Caki2 (cell line): ENCODE data around the gene DGKQ. TPM values are rescaled to one million over a fixed set of nuclear protein-coding genes. Genes with fewer than 3 reads are reported as not detected.
"Not testable (repeated sequence)": the region's sequence is repeated elsewhere in the genome, so short reads cannot be mapped to it uniquely, and the experiment has no call there.

ENCODE experiments used
- DNase-seq: peaks from one replicate; pipeline ENCODE4 v3.0.0-alpha.2; 2015; ENCODE audit warnings: low read depth
- in situ Hi-C: cut with HindIII; loops from 2 replicates; pipeline ENCODE4 v1.10.0; 2016; ENCODE audit warnings: low sequenced_read_pairs, low pct_unique_long_range_greater_than_20kb, mixed read lengths
- total RNA-seq: library from RNA; depleted of rRNA; stranded (reverse); fragments of >200 nt; shearing (Covaris generic); gene quantifications from 2 replicates; pipeline ENCODE4 v1.2.3, GENCODE V29; 2014; ENCODE audit warnings: low replicate concordance

The DGKQ gene
- total RNA-seq, 1 experiment from 2014 or later = 8.5 TPM

GRCh38 chr4:945274-946102, 27.9 kb downstream of the DGKQ start:
- no peak for DNase-seq
- in situ Hi-C loops = no loop called here

GRCh38 chr4:939508-939907, 33.9 kb downstream of the DGKQ start:
- DNase-seq, in situ Hi-C loops: not testable (repeated sequence)

- no peak for DNase-seq
- in situ Hi-C loops = no loop called here
These were observed 40.7 kb downstream of the DGKQ start for GRCh38 chr4:932713-933070.

DNA sequence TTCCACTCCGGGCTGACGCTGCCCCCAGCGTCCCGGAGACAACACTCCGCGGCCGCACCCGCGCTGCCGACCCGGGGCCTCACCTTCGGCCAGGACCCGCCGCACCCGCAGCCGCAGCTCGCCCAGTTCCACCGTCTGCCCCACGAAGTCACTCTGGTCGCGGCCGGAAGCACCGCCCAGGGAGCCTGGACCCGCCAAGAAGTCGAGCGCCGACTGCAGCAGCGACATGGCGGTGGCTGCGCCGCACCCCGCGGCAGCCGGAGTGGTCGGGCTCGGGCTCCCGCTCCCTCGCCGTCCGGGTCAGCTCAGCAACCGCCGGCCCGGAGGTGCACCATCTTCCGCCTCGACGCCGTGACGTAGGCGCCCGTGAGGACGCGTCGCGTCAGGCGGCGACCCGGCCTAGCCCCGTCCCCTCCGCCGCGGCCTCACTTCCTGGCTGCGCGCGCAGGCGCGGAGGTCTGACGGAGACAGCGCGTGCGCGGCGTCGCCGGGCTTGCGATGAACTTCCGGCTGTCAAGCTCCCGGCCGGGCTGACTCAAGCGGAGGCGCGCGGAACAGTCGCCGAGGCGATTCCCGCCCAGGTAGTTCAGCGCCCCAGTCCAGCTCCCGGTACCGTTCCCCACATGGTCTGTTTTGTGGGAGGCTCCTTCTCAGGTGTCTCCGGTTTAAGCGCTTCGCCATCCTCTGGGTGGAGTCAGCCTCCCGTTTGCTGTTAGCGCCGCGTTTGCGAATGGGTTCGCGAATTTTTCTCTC, 41.2 kb downstream of the DGKQ start, which contains the start of the genes GAK and TMEM175:
Gene GAK (minus strand): TSS at position 357 of the 753 bp plus-strand sequence. CDS start 129 bp downstream, at position 228.
Gene TMEM175 (plus strand): TSS at position 501 of the 753 bp plus-strand sequence. CDS start 15,280 bp downstream, outside the sequence.
- in situ Hi-C loops = no loop called here
- DNase-seq = peak; percentile 91

- DNase-seq = peak; percentile 9
- in situ Hi-C loops = no loop called here
These were observed 42.0 kb downstream of the DGKQ start for GRCh38 chr4:931194-931959.

DNA sequence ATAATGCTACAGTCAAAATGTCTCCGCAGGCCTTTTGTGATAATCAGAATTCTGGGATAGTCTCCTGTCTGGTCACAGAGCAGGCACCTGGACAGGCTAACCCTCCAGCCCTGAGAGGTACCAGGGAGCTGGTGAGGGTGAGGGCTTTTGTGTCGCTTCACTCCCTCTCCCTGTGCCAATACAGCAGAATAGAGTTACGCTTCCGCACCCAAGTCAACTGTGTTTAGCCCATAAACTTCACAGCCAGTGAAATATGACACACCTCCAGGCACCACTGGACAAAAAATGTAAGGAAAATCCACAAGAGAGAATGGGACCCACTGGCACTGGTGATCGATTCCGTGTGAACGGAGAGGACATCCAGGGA, 42.6 kb downstream of the DGKQ start:
- no peak for DNase-seq
- in situ Hi-C loops = no loop called here

- DNase-seq = no peak
- in situ Hi-C loops = no loop called here
These were observed 43.3 kb downstream of the DGKQ start for GRCh38 chr4:930028-930551.

GRCh38 chr4:929096-929765, 44.1 kb downstream of the DGKQ start:
- no peak for DNase-seq
- in situ Hi-C loops = no loop called here

DNA sequence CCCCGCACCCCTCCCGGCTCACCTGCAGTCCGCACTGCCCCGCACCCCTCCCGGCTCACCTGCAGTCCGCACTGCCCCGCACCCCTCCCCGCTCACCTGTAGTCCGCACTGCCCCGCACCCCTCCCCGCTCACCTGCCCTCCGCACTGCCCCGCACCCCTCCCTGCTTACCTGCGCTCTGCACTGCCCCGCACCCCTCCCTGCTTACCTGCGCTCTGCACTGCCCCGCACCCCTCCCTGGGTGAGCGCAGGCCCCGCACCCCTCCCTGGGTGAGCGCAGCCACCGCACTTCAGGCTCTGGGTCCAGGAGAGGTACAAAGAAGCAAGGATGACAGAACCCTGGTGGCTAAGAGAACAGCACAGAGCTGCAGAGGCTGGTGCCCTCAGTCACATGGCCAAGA, 45.8 kb downstream of the DGKQ start:
- DNase-seq, in situ Hi-C loops: not testable (repeated sequence)

DNA sequence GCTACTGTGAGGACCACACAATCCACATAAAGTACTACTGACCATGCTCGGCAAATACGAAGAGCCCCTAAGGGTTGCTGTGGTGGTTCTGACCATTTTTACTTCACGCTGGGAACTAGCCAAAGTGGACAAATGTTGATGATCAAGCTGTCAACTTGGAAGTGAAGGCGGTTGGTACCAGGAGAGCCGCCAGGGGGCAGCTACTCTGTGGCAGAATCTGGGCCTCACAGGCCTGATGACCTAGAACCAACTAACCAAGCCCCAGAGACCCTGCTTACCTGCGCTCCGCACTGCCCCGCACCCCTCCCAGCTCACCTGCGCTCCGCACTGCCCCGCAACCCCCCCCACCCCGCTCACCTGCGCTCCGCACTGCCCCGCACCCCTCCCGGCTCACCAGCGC, 46.8 kb downstream of the DGKQ start:
- in situ Hi-C loops = no loop called here
- no peak for DNase-seq

DNA sequence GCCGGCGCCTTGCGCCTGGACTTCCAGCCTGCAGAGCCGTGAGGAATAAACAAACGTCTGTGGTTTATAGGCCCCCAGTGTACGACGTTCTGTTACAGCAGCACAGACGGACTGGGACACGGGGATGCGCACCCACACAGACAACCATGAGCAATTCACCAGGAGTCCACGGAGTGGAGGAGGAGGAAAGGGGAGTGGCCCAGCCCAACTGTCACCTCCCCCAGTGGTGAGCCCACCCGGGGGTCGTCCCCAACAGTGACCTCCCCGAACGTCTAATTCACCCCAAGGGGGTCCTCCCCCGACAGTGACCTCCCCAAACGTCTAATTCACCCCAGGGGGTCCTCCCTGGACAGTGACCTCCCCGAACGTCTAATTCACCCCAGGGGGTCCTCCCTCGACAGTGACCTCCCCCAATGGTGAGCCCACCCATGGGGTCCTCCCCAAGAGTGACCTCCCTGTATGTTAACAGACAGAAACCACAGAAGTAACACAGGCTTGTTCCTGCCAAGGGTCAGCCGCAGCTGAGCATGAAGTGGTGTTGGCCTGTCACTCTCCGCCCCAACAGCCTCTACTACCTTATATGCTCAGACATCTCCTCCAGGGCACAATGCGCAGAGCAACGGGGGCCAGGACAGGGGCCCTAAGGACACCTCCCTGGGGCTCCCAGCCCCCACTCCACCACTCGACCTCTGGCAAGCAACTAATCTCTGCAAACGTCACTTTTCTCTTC, 47.4 kb downstream of the DGKQ start:
- in situ Hi-C loops = no loop called here
- DNase-seq = no peak

DNA sequence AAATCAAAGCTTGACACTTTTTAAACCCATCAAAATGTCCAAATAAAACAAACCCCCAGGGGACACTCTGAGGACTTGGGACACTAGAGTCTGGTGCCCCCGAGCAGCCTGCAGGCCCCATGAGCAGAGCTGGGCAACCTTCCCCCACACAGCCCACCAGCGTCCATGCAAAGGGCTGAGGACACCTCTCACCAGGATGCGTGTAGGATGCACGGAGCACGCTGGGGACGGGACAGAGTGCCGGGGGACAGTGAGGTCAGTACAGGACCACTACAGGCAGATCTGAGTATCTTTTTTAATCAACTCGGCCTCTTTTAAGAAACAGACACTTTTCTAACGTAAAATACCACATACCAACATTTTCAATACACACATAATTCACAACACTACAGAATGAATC, 48.2 kb downstream of the DGKQ start:
- in situ Hi-C loops = no loop called here
- DNase-seq = no peak

- DNase-seq = peak; percentile 12
- in situ Hi-C loops = no loop called here
These were observed 49.0 kb downstream of the DGKQ start for GRCh38 chr4:924107-925096.

DNA sequence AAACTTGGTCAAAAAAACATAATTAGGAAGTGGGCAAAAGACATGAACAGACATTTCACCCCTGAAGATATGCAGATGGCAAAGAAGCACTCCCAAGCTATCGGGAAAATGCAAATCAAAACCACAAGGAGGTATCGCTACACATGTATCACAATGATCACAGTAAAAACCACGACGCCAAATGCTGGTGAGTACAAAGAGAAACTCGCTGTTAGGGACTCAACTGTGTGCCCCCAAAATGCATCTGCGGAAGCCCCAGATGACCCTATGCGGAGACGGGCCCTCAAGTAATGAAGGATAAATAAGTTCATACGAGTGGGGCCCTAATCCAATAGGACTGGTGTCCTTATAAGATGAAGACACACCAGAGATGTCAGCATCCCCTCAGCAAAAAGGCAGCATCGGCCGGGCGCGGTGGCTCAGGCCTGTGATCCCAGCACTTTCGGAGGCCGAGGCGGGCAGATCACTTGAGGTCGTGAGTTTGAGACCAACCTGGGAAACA, 51.5 kb downstream of the DGKQ start:
- in situ Hi-C loops = no loop called here
- no peak for DNase-seq

DNA sequence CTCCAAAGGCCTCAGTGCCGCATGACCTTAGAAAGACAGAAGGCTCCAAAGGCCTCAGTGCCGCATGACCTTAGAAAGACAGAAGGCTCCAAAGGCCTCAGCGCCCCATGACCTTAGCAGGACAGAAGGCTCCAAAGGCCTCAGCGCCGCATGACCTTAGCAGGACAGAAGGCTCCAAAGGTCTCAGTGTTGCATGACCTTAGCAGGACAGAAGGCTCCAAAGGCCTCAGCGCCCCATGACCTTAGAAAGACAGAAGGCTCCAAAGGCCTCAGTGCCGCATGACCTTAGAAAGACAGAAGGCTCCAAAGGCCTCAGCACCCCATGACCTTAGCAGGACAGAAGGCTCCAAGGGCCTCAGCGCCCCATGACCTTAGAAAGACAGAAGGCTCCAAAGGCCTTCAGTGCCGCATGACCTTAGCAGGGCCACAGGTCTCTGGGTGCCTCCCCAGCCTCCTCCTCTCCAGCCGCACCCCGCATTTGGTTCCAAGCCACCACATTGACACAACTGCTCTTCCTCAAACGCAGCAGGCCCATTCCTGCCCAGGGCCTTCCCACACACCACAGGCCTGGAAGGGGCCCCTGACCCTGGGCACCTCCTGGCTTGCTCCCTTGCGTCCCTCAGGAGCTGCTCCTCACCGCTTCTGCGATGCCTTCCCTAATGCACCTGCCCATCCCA, 54.2 kb downstream of the DGKQ start:
- DNase-seq, in situ Hi-C loops: not testable (repeated sequence)

DNA sequence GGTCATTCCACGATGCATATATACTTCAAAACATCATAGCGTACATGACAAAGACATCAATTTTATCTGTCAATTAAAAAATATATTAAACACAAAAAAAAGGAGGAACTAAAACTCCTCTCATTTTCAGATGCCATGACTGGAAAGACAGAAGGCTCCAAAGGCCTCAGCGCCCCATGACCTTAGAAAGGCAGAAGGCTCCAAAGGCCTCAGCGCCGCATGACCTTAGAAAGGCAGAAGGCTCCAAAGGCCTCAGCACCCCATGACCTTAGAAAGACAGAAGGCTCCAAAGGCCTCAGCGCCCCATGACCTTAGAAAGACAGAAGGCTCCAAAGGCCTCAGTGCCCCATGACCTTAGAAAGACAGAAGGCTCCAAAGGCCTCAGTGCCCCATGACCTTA, 54.8 kb downstream of the DGKQ start:
- in situ Hi-C loops, DNase-seq: not testable (repeated sequence)
